Astrocyte of the cerebellum (primary cell): ENCODE data around the gene KCND1.

Source experiments
- DNase-seq: peaks from one replicate; pipeline ENCODE4 v3.0.0-alpha.2; 2011; ENCODE audit warnings: low read depth
- H3K4me3 ChIP-seq: 2 replicates; pipeline ENCODE4 v1.5.1; 2011; ENCODE audit warnings: mild to moderate bottlenecking, low read depth, low read length, moderate library complexity
- in situ Hi-C: cut with HindIII; loops from 2 replicates; pipeline ENCODE4 v1.10.0; 2017; ENCODE audit warnings: low sequenced_read_pairs
- TF ChIP-seq, protein P1 (sequence below): IDR thresholded peaks from 2 replicates; pipeline ENCODE4 v1.5.1; 2012; ENCODE audit warnings: low read length, low read depth, moderate library complexity, mild to moderate bottlenecking; ENCODE audit errors: missing control alignments

Gene KCND1

DNA sequence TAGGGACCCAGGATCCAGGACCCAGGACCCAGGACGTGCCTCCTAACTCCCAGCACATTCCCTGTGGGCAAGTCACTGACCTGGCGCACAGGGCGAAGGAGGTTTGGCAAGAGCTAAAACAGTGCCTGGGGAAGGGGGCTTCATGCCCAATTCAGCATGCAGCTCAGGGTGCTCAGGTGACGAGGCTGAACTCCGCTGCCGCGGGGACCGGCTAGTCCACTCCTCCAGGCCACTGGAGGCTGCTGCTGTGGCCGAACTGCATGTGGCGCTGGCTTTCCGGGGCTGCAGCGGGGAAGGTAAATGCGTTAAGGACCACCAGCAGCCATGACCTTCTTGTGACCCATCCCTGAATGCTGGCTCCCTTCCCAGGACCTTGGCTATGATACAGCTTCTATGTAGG is 47.9 kb downstream of the KCND1 start:
- H3K4me3 ChIP-seq, result no peak overlapping the region
- DNase-seq, result no peak
- in situ Hi-C loops, result no loop called here
- TF ChIP-seq, protein P1, sequence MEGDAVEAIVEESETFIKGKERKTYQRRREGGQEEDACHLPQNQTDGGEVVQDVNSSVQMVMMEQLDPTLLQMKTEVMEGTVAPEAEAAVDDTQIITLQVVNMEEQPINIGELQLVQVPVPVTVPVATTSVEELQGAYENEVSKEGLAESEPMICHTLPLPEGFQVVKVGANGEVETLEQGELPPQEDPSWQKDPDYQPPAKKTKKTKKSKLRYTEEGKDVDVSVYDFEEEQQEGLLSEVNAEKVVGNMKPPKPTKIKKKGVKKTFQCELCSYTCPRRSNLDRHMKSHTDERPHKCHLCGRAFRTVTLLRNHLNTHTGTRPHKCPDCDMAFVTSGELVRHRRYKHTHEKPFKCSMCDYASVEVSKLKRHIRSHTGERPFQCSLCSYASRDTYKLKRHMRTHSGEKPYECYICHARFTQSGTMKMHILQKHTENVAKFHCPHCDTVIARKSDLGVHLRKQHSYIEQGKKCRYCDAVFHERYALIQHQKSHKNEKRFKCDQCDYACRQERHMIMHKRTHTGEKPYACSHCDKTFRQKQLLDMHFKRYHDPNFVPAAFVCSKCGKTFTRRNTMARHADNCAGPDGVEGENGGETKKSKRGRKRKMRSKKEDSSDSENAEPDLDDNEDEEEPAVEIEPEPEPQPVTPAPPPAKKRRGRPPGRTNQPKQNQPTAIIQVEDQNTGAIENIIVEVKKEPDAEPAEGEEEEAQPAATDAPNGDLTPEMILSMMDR, result no peak

DNA sequence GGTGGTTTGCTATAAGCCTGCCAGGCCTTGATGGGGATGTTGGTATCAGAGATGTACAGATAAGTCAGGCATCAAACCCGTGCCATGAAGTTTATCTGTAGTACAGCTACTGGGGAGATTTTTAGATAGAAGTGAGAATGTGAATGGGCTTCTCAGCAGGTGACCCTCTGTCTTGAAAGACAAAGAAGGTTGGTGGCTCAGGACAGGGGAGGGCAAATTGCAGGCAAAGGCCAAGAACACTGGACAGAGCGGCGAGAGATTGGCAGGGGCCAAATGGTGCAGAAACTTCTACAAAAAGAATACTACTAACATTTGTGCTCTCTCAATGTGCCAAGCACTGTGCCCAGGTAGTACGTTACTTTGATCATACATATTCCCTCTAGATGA is 50.9 kb downstream of the KCND1 start:
- no peak for DNase-seq
- TF ChIP-seq, protein P1, result no peak
- in situ Hi-C loops, result no loop called here
- no peak overlapping the region for H3K4me3 ChIP-seq

DNA sequence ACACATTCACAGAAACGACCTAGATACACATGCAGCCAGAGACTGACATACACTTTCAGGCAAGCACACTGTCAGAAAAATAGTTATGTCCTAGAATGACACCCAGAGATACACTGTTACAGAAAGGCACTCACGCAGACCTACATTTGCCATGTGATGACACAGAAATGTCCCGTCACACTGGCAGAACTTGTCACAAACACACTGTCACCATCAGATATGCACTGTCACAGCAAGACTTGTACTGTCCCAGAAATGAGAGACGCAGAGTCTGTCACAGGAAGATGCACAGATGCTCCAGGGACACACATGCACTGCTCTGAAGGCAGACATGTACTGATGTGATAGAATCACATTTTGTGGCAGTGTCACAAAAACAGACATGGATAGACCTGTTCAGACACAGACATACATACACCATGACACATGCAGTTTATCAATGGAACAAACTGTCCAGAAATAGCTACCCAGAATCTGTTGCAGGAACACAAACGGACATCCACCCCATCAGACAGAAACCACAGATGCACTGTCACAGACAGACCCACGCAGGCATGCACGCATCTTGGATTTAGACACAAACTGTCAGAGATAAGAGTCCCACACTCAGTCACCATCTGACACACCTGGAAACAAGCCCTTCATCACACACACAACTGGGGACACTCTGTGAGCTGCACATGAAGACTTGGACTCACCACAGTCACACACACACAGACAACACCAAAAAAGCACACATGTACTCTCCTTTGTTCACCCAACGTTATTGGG is 51.5 kb downstream of the KCND1 start:
- no peak overlapping the region for H3K4me3 ChIP-seq
- TF ChIP-seq, protein P1, result no peak
- no peak for DNase-seq
- in situ Hi-C loops, result no loop called here

DNA sequence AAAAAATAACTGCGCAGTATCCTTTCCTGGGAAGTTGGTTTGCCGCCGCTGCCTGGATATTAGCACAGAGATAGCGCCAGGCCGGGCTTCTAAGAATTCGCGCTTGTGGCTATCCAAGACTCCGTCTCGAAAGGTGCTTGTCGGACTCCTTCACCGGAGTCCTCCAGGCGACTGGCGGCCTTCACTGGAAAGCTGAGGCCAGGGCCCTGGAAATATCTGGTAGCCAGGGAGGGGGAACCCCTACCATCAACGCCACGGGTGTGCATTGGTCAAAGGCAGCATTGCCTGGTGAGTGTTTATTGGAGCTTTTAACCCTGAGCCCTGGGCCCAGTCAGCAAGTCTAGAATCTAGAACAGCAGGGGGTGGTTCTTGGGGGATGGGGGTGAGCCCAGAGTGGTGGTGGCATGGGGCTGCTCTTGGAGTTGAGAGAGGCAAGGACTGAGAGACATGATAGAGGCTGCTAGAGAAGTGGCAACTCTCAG is 52.2 kb downstream of the KCND1 start:
- in situ Hi-C loops, result no loop called here
- H3K4me3 ChIP-seq, result peak overlapping the region; percentile 58
- DNase-seq, result no peak
- TF ChIP-seq, protein P1, result no peak

DNA sequence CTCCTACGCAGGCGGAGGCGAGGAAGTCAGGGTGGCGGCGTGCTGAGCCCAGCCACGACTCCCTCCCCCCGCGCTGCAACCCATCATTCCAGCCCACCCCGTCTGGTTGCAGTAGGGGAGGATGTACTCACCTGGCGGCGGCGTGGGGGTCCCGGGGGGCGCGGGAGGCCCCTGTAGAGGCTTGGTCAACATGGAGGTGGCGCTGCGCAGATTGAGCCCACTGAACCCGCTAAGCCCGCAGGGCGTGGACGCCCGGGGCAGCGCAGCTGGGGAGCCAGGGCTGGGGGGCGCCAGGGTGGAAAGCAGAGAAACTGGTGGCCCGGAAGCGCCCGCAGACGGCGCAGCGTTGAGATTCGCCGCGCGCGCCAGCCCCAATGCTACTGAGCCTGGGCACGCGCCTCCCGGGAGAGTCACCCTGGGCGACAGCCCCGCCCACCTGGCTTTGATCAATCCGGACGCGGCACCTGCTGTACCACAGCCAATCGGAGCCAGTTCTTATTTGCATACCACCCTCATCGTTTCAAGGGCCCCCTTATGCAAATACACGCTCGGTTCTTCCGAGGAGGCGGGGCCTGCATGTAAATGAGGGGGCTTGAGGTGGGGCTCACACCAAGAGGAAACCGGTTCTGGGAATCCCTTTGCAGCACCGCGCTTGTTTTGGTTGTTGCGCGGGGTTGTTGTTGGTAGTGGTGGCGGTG is 52.9 kb downstream of the KCND1 start, which contains the start of gene PIM2:
TSS of gene PIM2 (minus strand) at position 382 of the 698 bp plus-strand sequence. CDS start at position 192, 190 bp downstream.
- in situ Hi-C loops, result no loop called here
- H3K4me3 ChIP-seq, result peak within 1 kb of the TSS; percentile 58
- peak; percentile 60 for DNase-seq
- TF ChIP-seq, protein P1, result no peak

DNA sequence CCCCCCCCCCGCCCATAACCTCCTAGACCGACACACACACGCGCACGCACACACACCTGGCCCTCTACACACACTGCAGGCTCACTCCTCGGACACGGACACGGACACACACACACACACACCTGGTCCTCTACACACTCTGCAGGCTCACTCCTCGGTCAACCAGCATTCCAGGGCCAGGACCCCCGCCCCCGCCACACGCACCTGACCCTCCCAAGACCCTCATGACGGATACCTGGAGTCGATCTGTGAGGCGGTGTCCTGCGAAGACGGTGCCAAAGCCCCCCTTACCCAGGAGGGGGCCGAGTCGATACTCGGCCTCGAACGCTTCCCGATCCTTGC is 53.4 kb downstream of the KCND1 start:
- no peak for DNase-seq
- H3K4me3 ChIP-seq, result peak overlapping the region; percentile 58
- in situ Hi-C loops, result no loop called here
- TF ChIP-seq, protein P1, result no peak
